K562 (cell line): Measurements from ENCODE around the gene CCT3. TPM values are rescaled to one million over a fixed set of nuclear protein-coding genes. Genes with fewer than 3 reads are reported as not detected.

Experiments
- ATAC-seq: fragments of 200-7000 bp; cut with Tn5 transposase; 3 replicates; pipeline ENCODE4 v1.9.1; 2020; ENCODE audit warnings: moderate library complexity
- BruUV-seq: library from RNA; stranded (reverse); fragments of 400-500 nt; replicated peaks from 2 replicates; lab custom pipeline; 2021; lab: Mats Ljungman, UMichigan
- CTCF ChIA-PET: fragments of 300-600 bp; formaldehyde crosslinking; extraction: SDS; loops from one replicate; lab custom pipeline; 2021; ENCODE audit warnings: low intra/inter-chr PET ratio; lab: Yijun Ruan, JAX
- POLR2A ChIA-PET: fragments of 300-600, 350-650 bp; sonication (Branson Sonifier 250); formaldehyde crosslinking; extraction: SDS; loops from one replicate; lab custom pipeline; 2021; ENCODE audit warnings: antibody characterized with exemption, inconsistent platforms; lab: Yijun Ruan, JAX
- DNase-seq, 4 experiments: peaks; one replicate each; pipeline versions ENCODE4 v3.0.0 to v3.0.0-alpha.2; 2011 to 2018; ENCODE audit warnings: low spot score in 3 of 4, mixed read lengths in 3 of 4; ENCODE audit errors: extremely low read depth in 1 of 4
- FAIRE-seq: peaks from 2 replicates; lab custom pipeline; 2011; peaks lifted over from hg19 to GRCh38; lab: Jason Lieb, UNC
- H2AFZ ChIP-seq: 2 replicates; pipeline ENCODE4 v1.6.0; 2011; ENCODE audit warnings: low read depth, low read length, control low read depth, inconsistent platforms
- H3K27ac ChIP-seq: fragments of 200-600 bp; 3 replicates; pipeline ENCODE4 v1.8.0; 2011; ENCODE audit warnings: low read depth, mild to moderate bottlenecking, control low read depth, inconsistent platforms, low read length, moderate library complexity, mixed read lengths; ENCODE audit errors: extremely low read depth
- H3K27me3 ChIP-seq, 2 experiments: fragments of 300-600 bp in 1 of 2; 2 replicates in 1 of 2; 3 replicates in 1 of 2; pipeline versions ENCODE4 v1.6.0 to v1.8.0; 2011; ENCODE audit warnings: inconsistent platforms in 2 of 2, low read length in 2 of 2, mild to moderate bottlenecking in 1 of 2, mixed read lengths in 1 of 2, moderate library complexity in 1 of 2; ENCODE audit not compliant: control insufficient read depth in 2 of 2, insufficient read depth in 2 of 2
- H3K36me3 ChIP-seq: fragments of 300-600 bp; 3 replicates; pipeline ENCODE4 v1.8.0; 2011; ENCODE audit warnings: mild to moderate bottlenecking, low read length, inconsistent platforms; ENCODE audit not compliant: control insufficient read depth, insufficient read depth
- H3K4me1 ChIP-seq, 2 experiments: fragments of 200-600 bp in 1 of 2; replicated peaks in 1 of 2; 2 replicates in 1 of 2; 3 replicates in 1 of 2; pipeline versions ENCODE4 v1.5.1 to v1.8.0; 2011; ENCODE audit warnings: inconsistent platforms in 2 of 2, low read length in 2 of 2, mild to moderate bottlenecking in 1 of 2, mixed read lengths in 1 of 2, moderate library complexity in 1 of 2; ENCODE audit not compliant: control insufficient read depth in 2 of 2, insufficient read depth in 2 of 2
- H3K4me2 ChIP-seq: 2 replicates; pipeline ENCODE4 v1.6.1; 2011; ENCODE audit warnings: low read length, control low read depth, inconsistent platforms, mixed read lengths; ENCODE audit not compliant: insufficient read depth
- H3K4me3 ChIP-seq: fragments of 200-600 bp; sonication (generic), shearing (Covaris generic); 2 replicates; pipeline ENCODE4 v1.5.1; 2016; ENCODE audit warnings: control low read depth, inconsistent platforms
- H3K79me2 ChIP-seq: fragments of 200-600 bp; 3 replicates; pipeline ENCODE4 v1.8.0; 2011; ENCODE audit warnings: low read length, inconsistent platforms; ENCODE audit not compliant: control insufficient read depth, insufficient read depth
- H3K9ac ChIP-seq, 2 experiments: 2 replicates each; pipeline versions ENCODE4 v1.6.0 to v1.6.1; 2011; ENCODE audit warnings: low read depth in 2 of 2, low read length in 2 of 2, control low read depth in 1 of 2, inconsistent platforms in 1 of 2, mild to moderate bottlenecking in 1 of 2, mixed read lengths in 1 of 2; ENCODE audit not compliant: insufficient read depth in 1 of 2
- H3K9me1 ChIP-seq: one replicate; pipeline ENCODE4 v1.6.0; 2011; ENCODE audit warnings: inconsistent platforms, mild to moderate bottlenecking, low read length, moderate library complexity; ENCODE audit not compliant: control insufficient read depth, insufficient read depth
- H3K9me3 ChIP-seq: replicated peaks from 2 replicates; pipeline ENCODE4 v1.5.1; 2011; ENCODE audit warnings: low read depth, low read length, inconsistent platforms; ENCODE audit not compliant: control insufficient read depth, insufficient read depth
- H4K20me1 ChIP-seq: replicated peaks from 2 replicates; pipeline ENCODE4 v1.6.1; 2011; ENCODE audit warnings: low read length, inconsistent platforms, mixed read lengths; ENCODE audit not compliant: control insufficient read depth, insufficient read depth
- FOSL1 ChIP-seq: fragments of 200-800 bp; sonication (Bioruptor generic); conservative IDR thresholded peaks from 2 replicates; pipeline ENCODE4 v1.6.1; 2016; ENCODE audit warnings: missing genetic modification characterization, missing compliant biosample characterization
- WGBS: fragments of 100-300 bp; shearing (Covaris generic); methylation state at CpG from one replicate; pipeline ENCODE4 v1.1.6; 2016; ENCODE audit warnings: low coverage, mixed read lengths; ENCODE audit not compliant: insufficient coverage; ENCODE audit errors: missing lambda C conversion rate; 5-methylcytosine and 5-hydroxymethylcytosine counted together
- in situ Hi-C: fragments of 300-500 bp; cut with MboI; formaldehyde crosslinking; loops from 4 replicates; pipeline ENCODE4 v1.15.0; 2018; ENCODE audit warnings: inconsistent platforms, mixed read lengths
- intact Hi-C: fragments of 100-400 bp; cut with micrococcal nuclease; formaldehyde crosslinking; loops from 2 replicates; pipeline ENCODE4 v1.14.2; 2022
- polyA plus RNA-seq, 8 experiments: library from polyadenylated mRNA; depleted of rRNA in 4 of 8; stranded (reverse) in 5 of 8; unstranded in 3 of 8; fragments of >200 nt; fragmentation: Nextera tagmentation in 2 of 8; fragmentation: Illumina TruSeq in 1 of 8; extraction: Ambion mirVana in 2 of 8; extraction: Trizol in 1 of 8; gene quantifications; 2 replicates each; pipeline versions ENCODE4 v1.2.1 to v1.2.3, GENCODE V29; 2011 to 2014; ENCODE audit warnings: inconsistent platforms in 1 of 8, missing spikeins in 1 of 8
- total RNA-seq, 7 experiments: library from RNA; depleted of rRNA in 6 of 7; stranded (reverse); fragments of >200 nt in 6 of 7; fragmentation: Illumina TruSeq in 2 of 7; extraction: Trizol in 2 of 7; gene quantifications; 2 replicates each; pipeline versions ENCODE4 v1.2.1 to v1.2.3, GENCODE V29; 2011 to 2021; ENCODE audit warnings: low replicate concordance in 1 of 7
- TF ChIP-seq, protein P1 (sequence below): conservative IDR thresholded peaks from 2 replicates; pipeline ENCODE4 v1.6.1; 2011; ENCODE audit warnings: low read depth, mild to moderate bottlenecking, low read length; ENCODE audit not compliant: control insufficient read depth

Gene CCT3
- total and polyA plus RNA-seq, 9 of the 15 experiments (the other 6 are each of a cell fraction or from before 2014, with no cell fraction given), result 475 to 1,167 (median 610) TPM

DNA sequence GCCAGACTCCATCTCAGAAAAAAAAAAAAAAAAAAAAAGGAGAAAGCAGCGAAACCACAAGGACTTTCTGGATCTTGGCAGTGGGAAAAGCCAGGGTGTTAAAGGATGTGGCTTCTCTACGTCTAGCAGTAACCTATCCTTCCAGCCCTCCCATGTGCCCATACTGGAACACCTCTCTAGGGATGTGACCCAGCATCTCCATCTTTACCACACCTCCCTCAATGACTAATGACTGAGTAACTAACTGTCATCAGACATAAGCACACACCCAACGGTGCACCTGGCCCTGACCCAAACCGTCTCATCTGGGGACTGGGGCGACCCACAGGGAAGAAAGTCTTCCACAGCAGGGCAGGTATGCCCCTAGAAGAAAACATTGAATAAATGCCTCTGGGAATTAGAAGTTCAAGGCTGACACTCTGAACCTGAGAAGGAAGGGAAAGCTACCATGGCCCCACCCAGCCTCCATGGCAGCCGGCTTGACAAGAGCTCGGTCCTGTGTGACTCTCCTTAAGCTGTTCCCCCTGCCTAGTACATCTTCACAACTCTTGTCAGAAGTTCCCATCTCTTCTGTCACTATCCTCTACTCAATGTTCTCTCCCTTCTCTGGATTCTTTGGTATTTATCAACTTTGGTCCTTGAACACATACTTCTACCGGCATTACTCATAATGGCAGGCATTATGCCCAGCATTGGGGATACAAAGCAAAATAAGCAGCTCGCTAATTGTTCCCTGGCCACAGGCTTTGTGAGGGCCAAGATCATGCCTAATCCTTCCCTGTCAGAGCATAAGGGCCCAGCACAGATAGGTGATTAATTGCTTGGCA is 75.4 kb downstream of the CCT3 start:
- ATAC-seq, result no peak

More for the DNA sequence above, 75.4 kb downstream of the CCT3 start:
- CTCF ChIA-PET, result no interaction called here
- Histone ChIP-seq H3K9ac (peak overlapping the region in 1 of 2 experiments; percentile 49; a peak in 1 of 4 replicates), H4K20me1 (no peaks in the 10 kb centered on the region), H3K4me2 (no peak overlapping the region), H3K27ac (no peak overlapping the region), H2AFZ (no peak overlapping the region), H3K4me3 (no peak overlapping the region), H3K27me3 (no peaks in the 10 kb centered on the region), H3K4me1 (peaks cover 3 to 6% of the 10 kb centered on the region in 2 experiments; a peak in 4 of 5 replicates), H3K79me2 (no peaks in the 10 kb centered on the region), H3K9me3 (no peaks in the 10 kb centered on the region), H3K9me1 (no peaks in the 10 kb centered on the region), H3K36me3 (peaks cover 91% of the 10 kb centered on the region)
- FAIRE-seq (no peak), DNase-seq (no peak)
- intact Hi-C loops (no loop called here), in situ Hi-C loops (no loop called here)
- POLR2A ChIA-PET, result interaction anchor here (0.6 to 2.4 kb wide), 5 partner anchors 10 to 69 kb away, joined by 3 to 9 read pairs (median 4); partner anchors contain the start of genes PMF1 and SLC25A44
- BruUV-seq, result no TSS peak
- 66% methylated on average over 7 of the region's 9 CpGs for WGBS
- TF ChIP-seq, protein P1, sequence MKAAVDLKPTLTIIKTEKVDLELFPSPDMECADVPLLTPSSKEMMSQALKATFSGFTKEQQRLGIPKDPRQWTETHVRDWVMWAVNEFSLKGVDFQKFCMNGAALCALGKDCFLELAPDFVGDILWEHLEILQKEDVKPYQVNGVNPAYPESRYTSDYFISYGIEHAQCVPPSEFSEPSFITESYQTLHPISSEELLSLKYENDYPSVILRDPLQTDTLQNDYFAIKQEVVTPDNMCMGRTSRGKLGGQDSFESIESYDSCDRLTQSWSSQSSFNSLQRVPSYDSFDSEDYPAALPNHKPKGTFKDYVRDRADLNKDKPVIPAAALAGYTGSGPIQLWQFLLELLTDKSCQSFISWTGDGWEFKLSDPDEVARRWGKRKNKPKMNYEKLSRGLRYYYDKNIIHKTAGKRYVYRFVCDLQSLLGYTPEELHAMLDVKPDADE, result no peak
- peak; percentile 90 for TF ChIP-seq FOSL1 (tag)
